Kidney epithelial cell (primary cell): ENCODE results near the gene PPP2R2C. TPM values are rescaled to one million over a fixed set of nuclear protein-coding genes. Genes with fewer than 3 reads are reported as not detected.

Experiments
- DNase-seq: peaks from one replicate; pipeline ENCODE4 v3.0.0-alpha.2; 2010; ENCODE audit warnings: low read depth
- H3K27me3 ChIP-seq: 2 replicates; pipeline ENCODE4 v1.6.0; 2011; ENCODE audit warnings: low read length; ENCODE audit not compliant: control insufficient read depth, insufficient read depth
- H3K36me3 ChIP-seq: 2 replicates; pipeline ENCODE4 v1.5.1; 2011; ENCODE audit warnings: low read length; ENCODE audit not compliant: control insufficient read depth, insufficient read depth
- H3K4me3 ChIP-seq: 2 replicates; pipeline ENCODE4 v1.5.1; 2011; ENCODE audit warnings: low read depth, mild to moderate bottlenecking, control low read depth, low read length
- total RNA-seq: library from RNA; depleted of rRNA; stranded (reverse); fragments of >200 nt; gene quantifications from 2 replicates; pipeline ENCODE4 v1.2.3, GENCODE V29; 2015
- TF ChIP-seq, protein P1 (sequence below): IDR thresholded peaks from 2 replicates; pipeline ENCODE4 v1.5.1; 2011; ENCODE audit warnings: mild to moderate bottlenecking, moderate library complexity, low read length, control low read depth, inconsistent platforms; ENCODE audit not compliant: insufficient read depth, poor library complexity, severe bottlenecking

The PPP2R2C gene
- total RNA-seq, 1 donor from 2014 or later, result not detected

DNA sequence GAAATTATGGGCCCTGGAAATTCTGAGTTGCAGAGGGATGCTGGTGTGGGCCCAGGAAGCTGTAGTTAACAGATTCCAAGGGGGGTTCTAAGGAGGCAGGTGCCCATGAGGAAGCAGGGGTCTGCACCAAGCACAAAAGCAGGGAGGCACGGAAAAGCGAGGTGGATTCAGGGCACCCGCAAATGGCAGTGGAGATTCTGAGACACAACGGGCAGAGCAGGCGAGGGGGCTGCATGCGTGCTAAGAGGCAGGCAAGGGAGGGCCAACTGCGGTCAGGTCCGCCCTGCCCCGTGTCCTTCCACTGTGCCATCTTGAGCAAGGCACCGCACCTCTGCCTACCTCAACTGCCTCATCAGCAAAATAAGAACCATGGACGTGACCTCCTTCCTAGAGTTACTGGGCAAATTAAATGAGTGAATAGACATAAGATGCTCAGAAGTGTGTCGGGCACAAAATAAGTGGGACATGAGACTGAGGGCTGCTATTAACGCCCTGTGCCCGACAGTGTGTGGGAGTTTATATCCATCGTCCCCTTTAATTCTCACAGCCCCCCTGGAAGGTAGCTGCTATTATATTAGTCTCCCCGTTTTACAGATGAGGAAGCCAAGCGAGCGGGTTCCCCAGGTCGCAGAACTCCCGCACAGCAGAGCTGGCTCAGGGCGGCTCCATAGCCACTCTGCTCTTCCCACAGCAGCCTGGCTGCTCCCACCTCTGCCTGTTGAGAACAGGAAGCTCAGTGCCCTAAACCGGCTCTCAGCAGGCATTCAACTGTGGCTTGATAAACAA is 67.6 kb downstream of the PPP2R2C start:
- Histone ChIP-seq H3K27me3 (peaks cover 31% of the 10 kb centered on the region), H3K36me3 (no peaks in the 10 kb centered on the region), H3K4me3 (no peak overlapping the region)
- no peak for DNase-seq
- TF ChIP-seq, protein P1, sequence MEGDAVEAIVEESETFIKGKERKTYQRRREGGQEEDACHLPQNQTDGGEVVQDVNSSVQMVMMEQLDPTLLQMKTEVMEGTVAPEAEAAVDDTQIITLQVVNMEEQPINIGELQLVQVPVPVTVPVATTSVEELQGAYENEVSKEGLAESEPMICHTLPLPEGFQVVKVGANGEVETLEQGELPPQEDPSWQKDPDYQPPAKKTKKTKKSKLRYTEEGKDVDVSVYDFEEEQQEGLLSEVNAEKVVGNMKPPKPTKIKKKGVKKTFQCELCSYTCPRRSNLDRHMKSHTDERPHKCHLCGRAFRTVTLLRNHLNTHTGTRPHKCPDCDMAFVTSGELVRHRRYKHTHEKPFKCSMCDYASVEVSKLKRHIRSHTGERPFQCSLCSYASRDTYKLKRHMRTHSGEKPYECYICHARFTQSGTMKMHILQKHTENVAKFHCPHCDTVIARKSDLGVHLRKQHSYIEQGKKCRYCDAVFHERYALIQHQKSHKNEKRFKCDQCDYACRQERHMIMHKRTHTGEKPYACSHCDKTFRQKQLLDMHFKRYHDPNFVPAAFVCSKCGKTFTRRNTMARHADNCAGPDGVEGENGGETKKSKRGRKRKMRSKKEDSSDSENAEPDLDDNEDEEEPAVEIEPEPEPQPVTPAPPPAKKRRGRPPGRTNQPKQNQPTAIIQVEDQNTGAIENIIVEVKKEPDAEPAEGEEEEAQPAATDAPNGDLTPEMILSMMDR, result no peak

DNA sequence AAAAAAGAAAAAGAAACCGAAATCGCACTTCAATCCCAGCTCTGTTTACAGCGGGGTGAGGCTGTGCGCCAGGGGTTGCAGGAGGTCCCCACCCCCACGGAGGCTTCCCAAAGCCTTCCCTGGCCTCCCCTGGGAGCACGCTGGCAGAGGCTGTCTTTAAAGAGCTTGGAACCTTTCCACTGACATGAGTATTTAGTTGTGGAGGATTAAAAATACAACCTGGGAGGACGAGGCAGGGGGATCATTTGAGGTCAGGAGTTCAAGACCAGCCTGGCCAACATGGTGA is 69.1 kb downstream of the PPP2R2C start:
- H3K27me3 ChIP-seq, result peaks cover 31% of the 10 kb centered on the region
- TF ChIP-seq, protein P1, result no peak
- H3K36me3 ChIP-seq, result no peaks in the 10 kb centered on the region
- DNase-seq, result no peak
- no peak overlapping the region for H3K4me3 ChIP-seq

DNA sequence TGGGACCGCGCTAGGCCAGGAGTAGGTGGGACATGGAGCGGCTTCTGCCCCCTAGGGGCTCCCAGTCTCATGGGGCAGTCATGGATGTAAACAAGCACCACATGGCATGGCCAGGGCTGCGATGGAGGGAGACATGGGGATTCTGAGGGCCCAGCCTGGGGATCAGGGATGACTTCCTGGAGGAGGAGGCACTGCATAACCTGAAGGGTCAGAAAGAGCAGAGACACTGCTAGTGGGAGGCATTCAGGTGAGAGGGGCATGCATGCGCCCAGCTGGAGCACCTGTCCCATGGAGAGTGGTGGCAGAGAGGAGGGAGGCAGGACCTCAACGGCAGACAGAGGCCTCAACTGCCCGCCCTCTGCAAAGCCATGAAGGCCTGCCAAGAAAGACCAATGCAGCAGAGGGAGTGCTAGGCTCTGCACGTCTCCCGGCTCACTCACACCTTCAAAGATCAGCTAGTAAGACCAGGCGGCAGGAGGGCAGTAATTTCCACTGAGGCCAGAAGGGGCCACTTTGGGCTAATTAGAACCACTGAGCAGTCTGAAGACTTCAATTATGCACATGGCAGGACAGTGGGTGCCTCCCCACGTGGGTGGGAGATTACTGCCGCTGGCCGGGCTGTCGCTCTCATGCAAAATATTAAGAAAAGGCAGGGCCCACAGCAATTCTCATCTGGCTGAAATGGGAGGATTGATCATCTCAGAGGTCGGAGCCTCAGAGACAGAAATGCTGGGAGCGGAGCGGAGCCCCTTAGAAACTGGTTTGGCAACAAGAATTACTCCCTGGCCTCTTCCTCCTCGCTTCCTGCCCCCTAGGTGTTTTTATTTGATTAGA is 69.6 kb downstream of the PPP2R2C start:
- H3K36me3 ChIP-seq, result no peaks in the 10 kb centered on the region
- no peak overlapping the region for H3K4me3 ChIP-seq
- no peak for DNase-seq
- peaks cover 31% of the 10 kb centered on the region for H3K27me3 ChIP-seq
- TF ChIP-seq, protein P1, result no peak

DNA sequence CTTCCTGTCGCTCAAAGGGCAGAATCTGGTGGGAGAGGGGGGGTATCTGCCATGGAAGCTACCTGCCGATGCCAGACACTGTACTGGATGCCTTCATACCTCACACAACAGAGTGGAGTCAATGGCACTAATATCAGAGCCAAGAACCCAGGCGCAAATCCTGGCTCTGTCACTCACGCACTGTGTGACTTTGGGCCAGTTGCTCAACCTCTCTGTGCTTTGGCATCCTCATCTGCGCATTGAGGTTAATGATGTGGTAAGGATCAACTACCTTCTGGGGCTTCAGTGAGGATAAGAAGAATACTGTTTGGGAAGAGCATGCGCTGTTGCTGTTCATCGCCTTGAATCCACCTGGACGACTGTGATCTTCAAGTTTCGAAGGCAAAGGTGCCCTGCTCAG is 70.6 kb downstream of the PPP2R2C start:
- H3K27me3 ChIP-seq, result peaks cover 31% of the 10 kb centered on the region
- no peak overlapping the region for H3K4me3 ChIP-seq
- DNase-seq, result no peak
- TF ChIP-seq, protein P1, result no peak
- no peaks in the 10 kb centered on the region for H3K36me3 ChIP-seq

DNA sequence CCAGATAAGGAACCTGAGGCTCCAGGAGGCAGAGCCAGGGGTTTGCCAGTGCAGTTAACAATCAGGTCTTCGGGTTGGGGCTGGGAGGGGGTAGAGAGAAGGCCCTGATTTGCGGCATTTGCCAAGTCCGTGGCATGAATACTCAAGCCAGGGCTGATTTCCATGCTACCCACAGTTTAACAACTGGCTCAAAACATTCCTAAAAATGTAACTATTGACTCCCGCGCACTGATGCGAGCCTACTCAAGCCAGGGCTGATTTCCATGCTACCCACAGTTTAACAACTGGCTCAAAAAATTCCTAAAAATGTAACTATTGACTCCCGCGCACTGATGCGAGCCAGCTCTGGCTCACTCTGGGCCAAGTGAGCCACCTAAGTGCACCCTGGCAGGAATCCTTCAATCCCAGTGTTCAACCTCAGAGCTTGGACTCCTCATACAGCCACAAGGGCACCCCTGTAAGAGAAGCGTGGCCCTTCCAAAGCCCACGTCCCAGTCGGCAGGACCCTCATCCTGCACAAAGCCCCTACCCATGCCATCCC is 75.6 kb downstream of the PPP2R2C start:
- no peak for DNase-seq
- TF ChIP-seq, protein P1, result no peak
- H3K27me3 ChIP-seq, result no peaks in the 10 kb centered on the region
- H3K4me3 ChIP-seq, result no peak overlapping the region
- no peaks in the 10 kb centered on the region for H3K36me3 ChIP-seq
